ENCODE data around the gene UST.
"Not testable (repeated sequence)": the region's sequence is repeated elsewhere in the genome, so short reads cannot be mapped to it uniquely, and the experiment has no call there.

The UST gene

DNA sequence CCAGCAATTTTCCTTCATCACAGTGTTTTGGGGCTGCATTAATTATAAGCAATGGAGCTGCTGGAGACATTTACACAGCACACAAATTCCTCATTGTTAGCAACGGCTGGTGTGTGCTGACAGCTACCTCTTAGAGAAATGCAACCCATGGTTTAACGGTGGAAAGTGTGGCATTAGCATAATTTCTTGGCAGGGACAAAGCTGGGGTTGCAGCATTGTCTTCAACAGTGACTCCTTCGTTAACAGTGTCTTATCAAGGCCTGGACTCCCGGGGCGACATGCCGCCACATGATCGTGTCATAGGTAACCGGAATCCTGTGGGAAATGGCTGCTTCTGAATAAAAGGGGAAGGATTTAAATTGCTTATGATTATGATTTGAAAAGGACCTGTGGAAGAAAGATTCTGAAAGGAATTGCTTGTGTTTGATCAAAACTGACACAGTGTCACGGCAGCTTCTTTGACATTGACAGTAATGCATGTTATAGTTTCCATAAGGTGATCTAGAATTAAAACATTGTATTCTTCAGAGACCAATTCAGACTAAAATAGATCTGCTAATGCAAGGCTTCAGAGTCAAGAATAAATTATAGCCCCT is 128.0 kb downstream of the UST start:
- no peak for FAIRE-seq

DNA sequence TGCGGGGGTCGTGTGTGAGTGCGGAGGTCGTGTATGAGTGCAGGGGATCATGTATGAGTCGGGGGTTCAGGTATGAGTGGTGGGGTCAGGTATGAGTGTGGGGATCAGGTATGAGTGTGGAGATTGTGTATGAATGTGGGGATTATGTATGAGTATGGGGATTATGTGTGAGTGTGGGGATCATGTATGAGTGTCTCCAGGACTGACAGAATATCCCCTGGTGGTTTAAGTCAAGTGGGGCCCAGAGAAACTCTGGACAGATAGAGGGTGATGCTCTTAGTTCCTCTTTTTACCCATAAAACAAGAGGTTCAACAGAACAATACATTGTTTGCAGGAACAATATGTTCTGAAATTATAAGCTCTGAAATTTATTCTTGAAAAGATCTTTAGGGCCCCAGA is 131.9 kb downstream of the UST start:
- FAIRE-seq: no peak

DNA sequence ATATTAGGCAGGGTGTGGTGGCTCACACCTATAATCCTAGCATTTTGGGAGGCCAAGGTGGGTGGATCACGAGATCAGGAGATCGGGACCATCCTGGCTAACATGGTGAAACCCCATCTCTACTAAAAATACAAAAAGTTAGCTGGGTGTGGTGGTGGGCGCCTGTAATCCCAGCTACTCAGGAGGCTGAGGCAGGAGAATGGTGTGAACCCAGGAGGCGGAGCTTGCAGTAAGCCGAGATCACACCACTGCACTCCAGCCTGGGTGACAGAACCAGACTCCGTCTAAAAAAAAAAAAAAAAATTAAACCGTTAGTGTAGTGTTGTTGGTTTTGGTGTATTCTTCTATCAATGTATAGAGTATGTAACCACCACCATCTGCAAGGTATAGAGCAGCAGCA is 133.9 kb downstream of the UST start:
- FAIRE-seq: not testable (repeated sequence)

- FAIRE-seq: no peak
Measured at GRCh38 chr6:148881593-148882311, 134.9 kb downstream of the UST start.

DNA sequence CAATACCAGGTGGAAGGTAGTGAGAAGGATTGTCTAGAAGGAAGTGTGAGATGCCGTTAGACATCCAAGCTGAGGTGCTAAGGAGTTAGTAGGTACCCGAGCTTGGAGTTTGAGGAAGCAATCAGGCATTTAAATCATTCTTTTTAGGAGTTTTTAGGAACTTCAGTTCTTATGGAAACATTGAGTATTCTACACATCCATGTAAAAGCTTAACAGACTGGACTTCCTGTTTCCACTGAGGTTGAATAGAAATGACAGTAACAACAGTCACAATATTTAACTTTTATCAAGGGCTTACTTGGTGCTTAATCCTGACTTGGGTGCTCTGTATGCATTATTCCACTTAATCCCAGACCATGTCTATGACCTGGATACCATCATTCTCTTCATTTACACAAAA is 136.4 kb downstream of the UST start:
- no peak for FAIRE-seq

- FAIRE-seq: no peak
Measured at GRCh38 chr6:148884461-148884860, 137.6 kb downstream of the UST start.

DNA sequence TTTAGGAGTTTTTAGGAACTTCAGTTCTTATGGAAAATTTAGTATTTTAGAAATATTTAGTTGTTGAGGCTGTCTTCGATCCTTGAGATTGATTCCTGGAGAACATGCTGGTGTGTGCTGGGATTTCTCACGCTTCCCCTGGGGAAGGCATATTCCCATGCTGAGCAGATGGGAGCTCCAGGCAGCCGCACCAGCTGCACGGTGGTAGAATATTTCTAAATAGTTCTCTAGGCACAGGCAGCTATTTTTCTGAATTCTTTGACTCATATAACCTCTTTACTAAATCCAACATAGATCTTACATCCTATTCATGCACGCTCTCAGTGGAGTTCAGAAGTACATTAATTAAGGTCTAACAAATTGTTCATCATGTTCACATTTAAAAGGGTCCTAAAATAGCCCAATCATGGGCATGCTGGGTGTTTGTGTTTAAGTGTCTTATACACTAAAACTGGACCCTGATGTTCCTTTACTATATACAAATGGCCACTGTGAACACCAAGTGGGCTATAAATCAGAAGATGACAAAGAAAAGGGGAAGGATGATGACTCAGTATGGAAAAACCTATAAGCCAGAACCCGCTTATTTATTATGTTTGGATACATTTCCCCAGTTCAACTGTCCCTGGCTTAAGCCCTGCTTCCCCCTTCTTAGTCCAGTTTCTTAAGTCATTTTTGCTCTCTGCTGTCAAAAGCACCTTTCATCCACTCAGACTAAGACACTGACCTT is 138.5 kb downstream of the UST start:
- no peak for FAIRE-seq

DNA sequence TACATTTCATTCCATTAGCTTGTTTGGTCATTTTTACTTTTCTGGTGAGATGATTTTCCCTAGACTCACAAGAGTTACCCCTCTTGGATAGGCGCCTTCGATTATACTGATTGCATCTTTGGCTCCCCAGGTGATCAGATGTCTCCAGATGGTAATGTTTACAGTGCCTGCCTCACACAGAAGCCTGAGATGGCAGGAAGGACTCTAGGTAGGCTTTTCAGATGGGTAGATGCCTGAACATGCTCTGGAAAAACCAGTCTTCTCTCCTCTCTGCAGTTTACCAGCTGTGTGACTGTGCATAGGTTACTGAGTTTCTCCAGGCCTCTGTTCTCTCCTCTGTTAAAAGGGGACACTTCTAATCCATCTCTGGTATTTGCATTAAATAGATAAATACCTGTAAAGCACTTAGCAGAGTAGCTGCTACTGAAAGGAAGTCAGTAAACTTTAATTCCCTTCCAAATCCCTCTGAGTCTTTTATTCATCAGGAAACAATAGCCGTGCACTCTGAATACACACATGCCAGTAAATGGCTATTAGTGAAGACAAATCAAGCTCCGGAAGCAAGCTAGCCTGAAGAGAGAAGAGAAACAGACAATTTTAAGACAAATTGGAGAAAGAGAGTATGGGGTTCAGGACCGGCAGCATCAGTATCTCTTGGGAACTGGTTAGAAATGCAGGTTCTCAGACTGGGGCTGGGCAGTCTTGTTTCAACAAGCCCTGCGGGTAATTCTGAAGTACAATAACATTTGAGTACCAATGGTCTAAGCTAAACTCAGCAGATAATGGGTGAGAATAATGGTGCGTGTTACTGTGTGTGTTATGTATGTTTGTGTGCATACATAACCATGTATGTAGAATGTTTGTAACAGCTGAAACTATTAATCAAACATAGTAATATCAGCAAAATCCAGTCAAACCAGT is 139.4 kb downstream of the UST start:
- no peak for FAIRE-seq

- FAIRE-seq: no peak
Measured at GRCh38 chr6:148887181-148887580, 140.4 kb downstream of the UST start.

GRCh38 chr6:148888856-148889255 is 142.0 kb downstream of the UST start:
- no peak for FAIRE-seq

- no peak for FAIRE-seq
Measured at GRCh38 chr6:148890096-148890495, 143.3 kb downstream of the UST start.

GRCh38 chr6:148890652-148891404 is 144.0 kb downstream of the UST start:
- no peak for FAIRE-seq

GRCh38 chr6:148891405-148891783 is 144.6 kb downstream of the UST start:
- no peak for FAIRE-seq

DNA sequence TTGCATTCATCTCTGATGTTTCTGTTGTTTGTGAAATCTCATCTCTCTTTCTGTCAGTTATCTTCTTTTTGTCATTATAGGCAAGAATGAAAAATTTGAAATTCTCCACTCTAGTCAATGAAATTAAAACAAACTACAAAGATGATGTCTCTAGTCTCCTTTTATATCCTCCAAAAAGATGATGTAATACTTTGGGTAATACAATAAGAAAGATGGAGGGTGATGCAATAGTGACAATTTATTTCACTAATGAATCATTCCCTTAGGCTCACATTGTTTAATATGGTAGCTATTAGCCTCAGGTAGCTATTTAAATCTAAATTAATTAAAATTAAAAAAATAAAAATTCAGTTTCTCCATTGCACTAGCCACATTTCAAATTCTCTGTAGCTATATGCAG is 145.4 kb downstream of the UST start:
- no peak for FAIRE-seq

- no peak for FAIRE-seq
Measured at GRCh38 chr6:148893073-148893472, 146.2 kb downstream of the UST start.

DNA sequence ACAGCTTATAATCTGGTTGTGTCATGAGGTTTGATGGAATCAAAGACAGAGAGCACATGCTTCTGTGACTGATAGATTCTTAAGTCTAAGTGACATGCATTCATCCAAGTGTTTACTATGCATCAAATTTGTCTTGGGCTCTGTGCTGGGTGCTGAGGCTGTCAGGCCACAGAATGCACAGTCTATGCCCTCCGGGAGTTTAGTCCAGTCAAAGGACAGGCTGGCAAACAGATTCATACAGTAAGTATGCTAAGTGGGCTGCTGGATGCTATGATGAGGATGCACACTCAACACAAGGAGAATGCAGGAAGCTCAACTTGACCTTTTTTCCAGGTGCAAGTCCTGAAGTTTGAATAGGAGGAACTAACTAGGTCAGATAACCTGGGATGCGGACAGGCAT is 146.7 kb downstream of the UST start:
- FAIRE-seq: no peak

DNA sequence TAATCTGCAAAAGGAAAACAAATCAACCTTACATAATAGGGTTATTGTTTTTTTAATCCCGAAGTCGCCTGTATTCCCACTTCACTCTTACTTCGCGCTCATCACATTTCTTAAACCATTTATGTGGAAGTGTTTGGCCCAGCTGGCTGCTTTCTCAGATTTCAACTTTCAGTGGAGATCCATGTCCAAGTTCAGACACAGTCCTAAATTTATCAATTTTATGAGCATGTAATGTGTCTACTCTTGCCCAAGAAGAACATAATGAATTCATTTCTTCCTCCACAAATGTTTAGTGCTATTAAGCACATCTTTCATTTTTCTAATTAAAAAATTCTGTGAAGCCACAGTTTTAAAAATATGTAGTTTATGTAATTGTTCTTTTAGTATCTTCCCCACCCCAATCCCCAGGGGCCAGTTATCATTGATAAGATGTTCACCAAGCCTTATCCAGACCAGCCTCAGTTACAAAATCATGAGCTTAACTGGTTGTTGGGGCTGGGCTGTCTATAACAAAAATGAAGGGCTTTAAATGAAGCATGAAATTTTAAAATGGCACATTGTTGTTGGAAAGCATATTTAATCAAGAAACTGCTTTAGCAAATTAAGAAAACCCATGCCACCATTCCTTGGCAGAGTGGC is 151.7 kb downstream of the UST start:
- peak; percentile 91 for FAIRE-seq

DNA sequence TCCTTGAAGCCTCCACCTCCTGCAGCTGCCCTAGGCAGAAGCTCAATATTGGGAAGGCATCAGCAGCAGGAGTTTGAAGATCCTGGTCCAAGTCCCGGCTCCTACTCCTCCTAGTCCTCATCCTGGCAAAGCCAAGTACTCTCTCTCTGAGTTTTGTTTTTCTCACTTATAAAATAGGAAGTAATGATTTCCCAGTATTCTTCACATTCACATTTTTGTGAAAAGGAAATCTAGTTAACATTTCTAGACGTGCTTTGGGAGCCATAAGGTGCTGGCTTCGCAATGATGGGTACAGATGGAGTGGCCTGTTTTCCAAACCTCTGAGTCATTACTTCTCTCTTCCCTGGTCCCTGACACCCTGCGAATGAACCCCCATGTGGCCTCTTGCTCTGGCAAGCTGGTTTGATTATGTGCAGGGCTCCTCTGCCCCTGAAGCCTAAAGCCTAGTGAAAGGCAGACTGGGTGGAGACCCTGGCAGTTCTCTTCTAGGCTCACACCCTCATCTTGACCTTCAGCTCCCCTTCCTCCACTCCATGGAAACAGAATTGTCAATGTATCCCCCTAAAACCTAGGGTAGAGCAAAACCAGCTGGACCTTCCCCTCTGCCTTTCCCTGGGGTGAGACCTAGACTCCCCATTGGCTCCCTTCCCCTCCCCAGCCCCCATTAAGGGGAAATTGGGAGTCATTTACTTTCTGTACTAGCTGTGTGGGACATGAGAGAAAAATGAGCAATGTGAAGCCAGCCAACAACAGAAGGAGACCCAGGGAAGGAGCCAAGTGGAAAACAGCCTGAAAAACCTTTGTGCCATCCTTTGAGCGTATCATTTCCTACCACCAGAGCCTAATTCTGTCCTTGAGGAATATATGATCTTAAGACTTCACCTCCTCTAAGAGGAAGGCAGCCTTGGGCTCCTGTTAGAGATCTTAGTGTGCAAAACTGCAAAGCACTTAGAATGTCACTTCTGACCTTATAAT is 158.4 kb downstream of the UST start:
- FAIRE-seq: no peak

DNA sequence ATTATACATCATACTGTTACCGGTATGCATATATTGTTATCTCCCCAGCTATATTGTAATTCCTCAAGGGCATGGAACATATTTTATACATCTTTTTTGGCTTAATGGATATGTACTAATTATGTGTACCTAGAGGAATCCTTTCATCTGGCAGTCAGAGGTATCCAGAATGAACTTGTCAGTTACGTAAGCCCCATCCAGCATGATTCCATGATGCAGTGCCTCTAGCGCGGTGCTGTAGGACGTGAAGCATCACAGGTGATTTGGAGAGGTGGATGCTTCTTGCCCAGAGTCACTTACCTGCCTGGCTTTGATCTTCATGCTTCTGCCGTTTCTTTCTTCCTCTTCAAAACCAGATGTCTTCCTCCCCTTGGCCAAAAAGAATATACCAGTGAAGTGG is 159.1 kb downstream of the UST start:
- no peak for FAIRE-seq

- FAIRE-seq: no peak
Measured at GRCh38 chr6:148906386-148906785, 159.6 kb downstream of the UST start.

- FAIRE-seq: no peak
Measured at GRCh38 chr6:148907573-148907972, 160.7 kb downstream of the UST start.
